ENCODE data around the gene TAGLN.
"Not testable (repeated sequence)": the region's sequence is repeated elsewhere in the genome, so short reads cannot be mapped to it uniquely, and the experiment has no call there.

TAGLN gene

GRCh38 chr11:117200813-117201657 lies 1.9 kb downstream of the TAGLN start:
- TF ChIP-seq POU2F2 (IDR thresholded peaks at IDR 0.05; ENCODE audit: low read depth, low read length) (no peak), POLR2A (IDR thresholded peaks at IDR 0.05; ENCODE audit: low read depth, low read length) (no peak), PAX5 (IDR thresholded peaks at IDR 0.05; ENCODE audit: insufficient read depth, low read length, severe bottlenecking) (no peak), POLR2AphosphoS5 (IDR thresholded peaks at IDR 0.05; ENCODE audit: low read depth, low read length) (no peak), SPI1 (IDR thresholded peaks at IDR 0.05; ENCODE audit: low read depth, low read length) (no peak), TAF1 (IDR thresholded peaks at IDR 0.05; ENCODE audit: low read depth, low read length) (no peak)
- no peak for DNase-seq (ENCODE audit: insufficient read length, low spot score)
- FAIRE-seq: no peak

GRCh38 chr11:117201658-117202305 lies 2.6 kb downstream of the TAGLN start:
- no peak for TF ChIP-seq POU2F2 (IDR thresholded peaks at IDR 0.05; ENCODE audit: low read depth, low read length)
- no peak for TF ChIP-seq PAX5 (IDR thresholded peaks at IDR 0.05; ENCODE audit: insufficient read depth, low read length, severe bottlenecking)
- TF ChIP-seq POLR2AphosphoS5 (IDR thresholded peaks at IDR 0.05; ENCODE audit: low read depth, low read length): no peak
- TF ChIP-seq SPI1 (IDR thresholded peaks at IDR 0.05; ENCODE audit: low read depth, low read length): no peak
- no peak for TF ChIP-seq POLR2A (IDR thresholded peaks at IDR 0.05; ENCODE audit: low read depth, low read length)
- no peak for TF ChIP-seq TAF1 (IDR thresholded peaks at IDR 0.05; ENCODE audit: low read depth, low read length)
- DNase-seq (ENCODE audit: insufficient read length, low spot score) (no peak), FAIRE-seq (no peak)

GRCh38 chr11:117202386-117203068 lies 3.4 kb downstream of the TAGLN start:
- no peak for DNase-seq (ENCODE audit: insufficient read length, low spot score)
- no peak for FAIRE-seq
- TF ChIP-seq PAX5 (IDR thresholded peaks at IDR 0.05; ENCODE audit: insufficient read depth, low read length, severe bottlenecking) (no peak), POLR2A (IDR thresholded peaks at IDR 0.05; ENCODE audit: low read depth, low read length) (no peak)

GRCh38 chr11:117203069-117203407 lies 3.9 kb downstream of the TAGLN start:
- DNase-seq (ENCODE audit: insufficient read length, low spot score) (no peak), FAIRE-seq (no peak)
- no peak for TF ChIP-seq PAX5 (IDR thresholded peaks at IDR 0.05; ENCODE audit: insufficient read depth, low read length, severe bottlenecking)
- TF ChIP-seq TAF1 (IDR thresholded peaks at IDR 0.05; ENCODE audit: low read depth, low read length): no peak
- no peak for TF ChIP-seq SPI1 (IDR thresholded peaks at IDR 0.05; ENCODE audit: low read depth, low read length)
- TF ChIP-seq POLR2A (IDR thresholded peaks at IDR 0.05; ENCODE audit: low read depth, low read length): no peak
- no peak for TF ChIP-seq POU2F2 (IDR thresholded peaks at IDR 0.05; ENCODE audit: low read depth, low read length)
- no peak for TF ChIP-seq POLR2AphosphoS5 (IDR thresholded peaks at IDR 0.05; ENCODE audit: low read depth, low read length)

GRCh38 chr11:117204283-117205080 lies 5.3 kb downstream of the TAGLN start:
- TF ChIP-seq POLR2AphosphoS5 (IDR thresholded peaks at IDR 0.05; ENCODE audit: low read depth, low read length): no peak
- no peak for TF ChIP-seq TAF1 (IDR thresholded peaks at IDR 0.05; ENCODE audit: low read depth, low read length)
- TF ChIP-seq POU2F2 (IDR thresholded peaks at IDR 0.05; ENCODE audit: low read depth, low read length): no peak
- FAIRE-seq (no peak), DNase-seq (ENCODE audit: insufficient read length, low spot score) (no peak)

GRCh38 chr11:117205211-117205818 lies 6.1 kb downstream of the TAGLN start:
- no peak for DNase-seq (ENCODE audit: insufficient read length, low spot score)
- FAIRE-seq: peak; percentile 68
- TF ChIP-seq PAX5 (IDR thresholded peaks at IDR 0.05; ENCODE audit: insufficient read depth, low read length, severe bottlenecking) (no peak), POLR2AphosphoS5 (IDR thresholded peaks at IDR 0.05; ENCODE audit: low read depth, low read length) (no peak), SPI1 (IDR thresholded peaks at IDR 0.05; ENCODE audit: low read depth, low read length) (no peak), POU2F2 (IDR thresholded peaks at IDR 0.05; ENCODE audit: low read depth, low read length) (no peak), TAF1 (IDR thresholded peaks at IDR 0.05; ENCODE audit: low read depth, low read length) (no peak), POLR2A (IDR thresholded peaks at IDR 0.05; ENCODE audit: low read depth, low read length) (no peak)

- FAIRE-seq: peak; percentile 5
- not testable (repeated sequence) for DNase-seq (ENCODE audit: insufficient read length, low spot score)
Observed at GRCh38 chr11:117206111-117206510, 6.9 kb downstream of the TAGLN start.

- not testable (repeated sequence) for DNase-seq (ENCODE audit: insufficient read length, low spot score)
- peak; percentile 80 for FAIRE-seq
Observed at GRCh38 chr11:117206859-117207258, 7.7 kb downstream of the TAGLN start.

GRCh38 chr11:117207481-117207880 lies 8.3 kb downstream of the TAGLN start:
- DNase-seq (ENCODE audit: insufficient read length, low spot score); FAIRE-seq: not testable (repeated sequence)

GRCh38 chr11:117208710-117209109 lies 9.5 kb downstream of the TAGLN start:
- DNase-seq (ENCODE audit: insufficient read length, low spot score): not testable (repeated sequence)
- FAIRE-seq: peak; percentile 26

GRCh38 chr11:117209351-117210125 lies 10.4 kb downstream of the TAGLN start:
- not testable (repeated sequence) for DNase-seq (ENCODE audit: insufficient read length, low spot score)

More at GRCh38 chr11:117209351-117210125, 10.4 kb downstream of the TAGLN start:
- peak; percentile 47 for FAIRE-seq
